ENCODE measurements around the gene TMBIM6.
"Not testable (repeated sequence)": the region's sequence is repeated elsewhere in the genome, so short reads cannot be mapped to it uniquely, and the experiment has no call there.

Gene TMBIM6

GRCh38 chr12:49766115-49766455, 24.7 kb downstream of the TMBIM6 start:
- Histone ChIP-seq H3F3A (ENCODE audit: insufficient read depth) (peaks cover 7% of the 10 kb centered on the region; the same call in 1 of the 2 replicates), H4K20me1 (ENCODE audit: low read depth, low read length) (no peaks in the 10 kb centered on the region), H3K79me2 (ENCODE audit: insufficient read depth, low read length) (no peaks in the 10 kb centered on the region)

GRCh38 chr12:49767333-49767732, 26.0 kb downstream of the TMBIM6 start:
- no peak overlapping the region for H2AFZ ChIP-seq (ENCODE audit: low read depth, low read length, severe bottlenecking)
- H3K9me2 ChIP-seq (replicated peaks; ENCODE audit: insufficient read depth, low read length): no peaks in the 10 kb centered on the region
- peaks cover 15% of the 10 kb centered on the region for H3K36me3 ChIP-seq (ENCODE audit: low read length)
- no peak overlapping the region for H3K9ac ChIP-seq (ENCODE audit: low read length)
- no peaks in the 10 kb centered on the region for H4K20me1 ChIP-seq (ENCODE audit: low read depth, low read length)
- H3K4me2 ChIP-seq (ENCODE audit: low read depth, low read length, poor library complexity, severe bottlenecking): no peak overlapping the region
- 0 out of 2 replicates have a peak, but pooled peaks cover 7% of the 10 kb centered on the region for H3F3A ChIP-seq (ENCODE audit: insufficient read depth)
- no peak for TF ChIP-seq EZH2phosphoT487 (conservative IDR thresholded peaks at IDR 0.05; ENCODE audit: low read length)
- no peak for TF ChIP-seq CTCF (IDR thresholded peaks at IDR 0.05; ENCODE audit: insufficient read depth, low read length, poor library complexity, severe bottlenecking)
- H3K79me2 ChIP-seq (ENCODE audit: insufficient read depth, low read length): no peaks in the 10 kb centered on the region
- no peaks in the 10 kb centered on the region for H3K27me3 ChIP-seq (ENCODE audit: low read length)
- no peaks in the 10 kb centered on the region for H3K9me3 ChIP-seq (ENCODE audit: insufficient read depth, low read length)
- H3K27ac ChIP-seq (ENCODE audit: low read depth, low read length): no peak overlapping the region
- H3K4me3 ChIP-seq (ENCODE audit: insufficient read depth, low read length, poor library complexity, severe bottlenecking): no peak overlapping the region

More at GRCh38 chr12:49766115-49766455, 24.7 kb downstream of the TMBIM6 start:
- no peaks in the 10 kb centered on the region for H3K9me3 ChIP-seq (ENCODE audit: insufficient read depth, low read length)
- peaks cover 18% of the 10 kb centered on the region for H3K36me3 ChIP-seq (ENCODE audit: low read length)
- no peak overlapping the region for H3K4me2 ChIP-seq (ENCODE audit: low read depth, low read length, poor library complexity, severe bottlenecking)
- H3K27ac ChIP-seq (ENCODE audit: low read depth, low read length): no peak overlapping the region
- no peaks in the 10 kb centered on the region for H3K9me2 ChIP-seq (replicated peaks; ENCODE audit: insufficient read depth, low read length)
- no peaks in the 10 kb centered on the region for H3K27me3 ChIP-seq (ENCODE audit: low read length)
- TF ChIP-seq EZH2phosphoT487 (conservative IDR thresholded peaks at IDR 0.05; ENCODE audit: low read length): no peak
- no peak for TF ChIP-seq CTCF (IDR thresholded peaks at IDR 0.05; ENCODE audit: insufficient read depth, low read length, poor library complexity, severe bottlenecking)
- no peak overlapping the region for H3K4me3 ChIP-seq (ENCODE audit: insufficient read depth, low read length, poor library complexity, severe bottlenecking)
- no peak overlapping the region for H3K9ac ChIP-seq (ENCODE audit: low read length)
- no peak overlapping the region for H2AFZ ChIP-seq (ENCODE audit: low read depth, low read length, severe bottlenecking)

- not testable (repeated sequence) for H3K9ac ChIP-seq (ENCODE audit: low read length); H3F3A ChIP-seq (ENCODE audit: insufficient read depth); H3K9me2 ChIP-seq (replicated peaks; ENCODE audit: insufficient read depth, low read length); H2AFZ ChIP-seq (ENCODE audit: low read depth, low read length, severe bottlenecking); H3K9me3 ChIP-seq (ENCODE audit: insufficient read depth, low read length); H3K36me3 ChIP-seq (ENCODE audit: low read length); H3K4me3 ChIP-seq (ENCODE audit: insufficient read depth, low read length, poor library complexity, severe bottlenecking); H3K27ac ChIP-seq (ENCODE audit: low read depth, low read length); H3K27me3 ChIP-seq (ENCODE audit: low read length); H3K4me2 ChIP-seq (ENCODE audit: low read depth, low read length, poor library complexity, severe bottlenecking); H3K79me2 ChIP-seq (ENCODE audit: insufficient read depth, low read length); H4K20me1 ChIP-seq (ENCODE audit: low read depth, low read length)
Measured at GRCh38 chr12:49773102-49773501, 31.7 kb downstream of the TMBIM6 start.

GRCh38 chr12:49776413-49776812, 35.1 kb downstream of the TMBIM6 start:
- Histone ChIP-seq H3K79me2 (ENCODE audit: insufficient read depth, low read length) (no peaks in the 10 kb centered on the region), H3K9me3 (ENCODE audit: insufficient read depth, low read length) (no peaks in the 10 kb centered on the region), H3K9ac (ENCODE audit: low read length) (no peak overlapping the region), H3K27ac (ENCODE audit: low read depth, low read length) (no peak overlapping the region), H3K36me3 (ENCODE audit: low read length) (no peaks in the 10 kb centered on the region), H3K27me3 (ENCODE audit: low read length) (no peaks in the 10 kb centered on the region), H3K9me2 (replicated peaks; ENCODE audit: insufficient read depth, low read length) (no peaks in the 10 kb centered on the region), H2AFZ (ENCODE audit: low read depth, low read length, severe bottlenecking) (no peak overlapping the region), H3K4me3 (ENCODE audit: insufficient read depth, low read length, poor library complexity, severe bottlenecking) (no peak overlapping the region), H4K20me1 (ENCODE audit: low read depth, low read length) (no peaks in the 10 kb centered on the region), H3K4me2 (ENCODE audit: low read depth, low read length, poor library complexity, severe bottlenecking) (no peak overlapping the region), H3F3A (ENCODE audit: insufficient read depth) (no peaks in the 10 kb centered on the region)
- TF ChIP-seq EZH2phosphoT487 (conservative IDR thresholded peaks at IDR 0.05; ENCODE audit: low read length) (no peak), CTCF (IDR thresholded peaks at IDR 0.05; ENCODE audit: insufficient read depth, low read length, poor library complexity, severe bottlenecking) (peak; percentile 58)
